Lung (tissue), 12 donors: ENCODE results near the gene LMX1A. TPM values are rescaled to one million over a fixed set of nuclear protein-coding genes. Genes with fewer than 3 reads are reported as not detected.
A peak's percentile ranks its signal among the peaks of the same experiment; 100 is the strongest.

Source experiments
- ATAC-seq: fragments of 200-7000 bp; cut with Tn5 transposase; one replicate; pipeline ENCODE4 v1.9.1; 2020; ENCODE audit warnings: moderate number of reproducible peaks; ENCODE audit not compliant: insufficient read depth, low FRiP score
- DNase-seq, 3 donors: peaks; one replicate each; pipeline ENCODE4 v3.0.0-alpha.2; 2013 to 2017
- H3K27ac ChIP-seq, 2 donors: one replicate each; pipeline ENCODE4 v1.5.1; 2013; ENCODE audit warnings: mild to moderate bottlenecking in 2 of 2, moderate library complexity in 2 of 2, control low read depth in 1 of 2, inconsistent platforms in 1 of 2, low read depth in 1 of 2, low read length in 1 of 2
- H3K27me3 ChIP-seq, 3 donors: one replicate each; pipeline ENCODE4 v1.5.1; 2013; ENCODE audit warnings: low read length in 2 of 3; ENCODE audit not compliant: control insufficient read depth in 3 of 3, insufficient read depth in 3 of 3
- H3K36me3 ChIP-seq, 4 donors: one replicate each; pipeline ENCODE4 v1.5.1; 2013; ENCODE audit warnings: low read length in 4 of 4, mild to moderate bottlenecking in 1 of 4, moderate library complexity in 1 of 4; ENCODE audit not compliant: control insufficient read depth in 4 of 4, insufficient read depth in 4 of 4
- H3K4me1 ChIP-seq, 5 donors: one replicate each; pipeline ENCODE4 v1.5.1; 2013; ENCODE audit warnings: low read length in 5 of 5, mild to moderate bottlenecking in 2 of 5, moderate library complexity in 1 of 5; ENCODE audit not compliant: control insufficient read depth in 5 of 5, insufficient read depth in 5 of 5
- H3K4me3 ChIP-seq: one replicate; pipeline ENCODE4 v1.5.1; 2013; ENCODE audit warnings: mild to moderate bottlenecking, control low read depth, moderate library complexity
- H3K9ac ChIP-seq, 2 donors: one replicate each; pipeline ENCODE4 v1.5.1; 2013; ENCODE audit warnings: low read length in 2 of 2, control low read depth in 1 of 2; ENCODE audit not compliant: insufficient read depth in 1 of 2
- H3K9me3 ChIP-seq, 4 donors: one replicate each; pipeline ENCODE4 v1.5.1; 2013; ENCODE audit warnings: low read length in 3 of 4, mild to moderate bottlenecking in 1 of 4, moderate library complexity in 1 of 4; ENCODE audit not compliant: control insufficient read depth in 4 of 4, insufficient read depth in 3 of 4
- CTCF ChIP-seq: IDR thresholded peaks from 2 replicates; pipeline ENCODE4 v1.5.1; 2012; ENCODE audit warnings: mild to moderate bottlenecking; ENCODE audit errors: control extremely low read depth, extremely low read depth
- WGBS, 2 donors: extraction: QIAGEN DNeasy Blood & Tissue Kit; methylation state at CpG; one replicate each; pipeline ENCODE4 v1.1.7; 2013; 5-methylcytosine and 5-hydroxymethylcytosine counted together
- polyA plus RNA-seq, 2 donors: library from polyadenylated mRNA; stranded (reverse); fragments of 200-250 nt; gene quantifications; one replicate each; pipeline ENCODE4 v1.2.1, GENCODE V29; 2013
- total RNA-seq, 2 donors: library from RNA; depleted of rRNA in 1 of 2; stranded (reverse); fragments of >200 nt in 1 of 2; gene quantifications; one replicate each; pipeline ENCODE4 v1.2.1, GENCODE V29; 2014 to 2021
- donor health status: control.
- donor health status: control.
- donor health status: Bipolar disorder and iron deficiency.
- donor health status: healthy.
- donor health status: DM: yes; HTN: yes; CAD: no.

Gene LMX1A
- total and polyA plus RNA-seq, 4 donors, result 0.03 TPM; not detected in 3

GRCh38 chr1:165356876-165357275, 361 bp upstream of the LMX1A start:
- WGBS, 2 donors, result 12 to 13% methylated on average over 18 to 25 of the region's 25 CpGs
- Histone ChIP-seq H3K27me3 (peaks cover 27 to 90% (median 62%) of the 10 kb centered on the region in 3 donors), H3K9me3 (peaks cover 0 to 4% (median 0%) of the 10 kb centered on the region in 4 donors), H3K27ac (no peak overlapping the region), H3K9ac (no peak overlapping the region), H3K36me3 (no peaks in the 10 kb centered on the region), H3K4me1 (peaks cover 0 to 30% (median 16%) of the 10 kb centered on the region in 5 donors), H3K4me3 (no peak overlapping the region)
- ATAC-seq (no peak), DNase-seq (peak in 2 of 3 donors; percentile 24 to 31)
- no peak for TF ChIP-seq CTCF

- no peaks in the 10 kb centered on the region for H3K36me3 ChIP-seq
- H3K4me3 ChIP-seq, result no peak overlapping the region
- ATAC-seq, result no peak
- H3K9me3 ChIP-seq, result peaks cover 0 to 4% (median 0%) of the 10 kb centered on the region in 4 donors
- peaks cover 0 to 30% (median 16%) of the 10 kb centered on the region in 5 donors for H3K4me1 ChIP-seq
- no peak for DNase-seq
- TF ChIP-seq CTCF, result no peak
- no peak overlapping the region for H3K9ac ChIP-seq
- no peak overlapping the region for H3K27ac ChIP-seq
- WGBS, 2 donors, result 4 to 6% methylated on average over 53 of the region's 53 CpGs
- peaks cover 28 to 95% (median 78%) of the 10 kb centered on the region in 3 donors for H3K27me3 ChIP-seq
Measured at GRCh38 chr1:165355139-165355976, 1.2 kb downstream of the LMX1A start.

GRCh38 chr1:165354739-165355138, 1.8 kb downstream of the LMX1A start:
- H3K9me3 ChIP-seq, result peaks cover 0 to 4% (median 0%) of the 10 kb centered on the region in 4 donors
- TF ChIP-seq CTCF, result no peak
- WGBS, 2 donors, result 3 to 8% methylated on average over 22 of the region's 22 CpGs
- DNase-seq, result no peak
- H3K9ac ChIP-seq, result no peak overlapping the region
- peaks cover 28 to 95% (median 81%) of the 10 kb centered on the region in 3 donors for H3K27me3 ChIP-seq
- no peak overlapping the region for H3K27ac ChIP-seq
- H3K4me1 ChIP-seq, result peaks cover 0 to 30% (median 16%) of the 10 kb centered on the region in 5 donors
- H3K4me3 ChIP-seq, result no peak overlapping the region
- no peaks in the 10 kb centered on the region for H3K36me3 ChIP-seq
- ATAC-seq, result no peak
